PC-9 (cell line): ENCODE results near the gene STK38L. TPM values are rescaled to one million over a fixed set of nuclear protein-coding genes. Genes with fewer than 3 reads are reported as not detected.
A peak's percentile ranks its signal among the peaks of the same experiment; 100 is the strongest.

ENCODE experiments used
- BruUV-seq: library from RNA; stranded (reverse); fragments of 400-500 nt; replicated peaks from 2 replicates; lab custom pipeline; 2021; lab: Mats Ljungman, UMichigan
- CTCF ChIA-PET: fragments of 300-600 bp; sonication (Branson Sonifier 250); formaldehyde crosslinking; loops from one replicate; lab custom pipeline; 2022; ENCODE audit warnings: antibody characterized with exemption; lab: Charles Lee
- POLR2A ChIA-PET: fragments of 300-600 bp; sonication (Branson Sonifier 250); formaldehyde crosslinking; loops from one replicate; lab custom pipeline; 2022; ENCODE audit warnings: antibody characterized with exemption; ENCODE audit not compliant: unreplicated experiment; lab: Charles Lee
- DNase-seq, 2 experiments: peaks; one replicate each; pipeline versions ENCODE4 v3.0.0 to v3.0.0-alpha.2; 2015 to 2022; ENCODE audit warnings: mixed read lengths in 1 of 2
- H2AFZ ChIP-seq: fragments of 200-600 bp; sonication (generic); 2 replicates; pipeline ENCODE4 v1.8.1; 2017; ENCODE audit warnings: antibody characterized with exemption
- H3F3A ChIP-seq: fragments of 200-600 bp; sonication (generic); 2 replicates; pipeline ENCODE4 v1.8.1; 2017; ENCODE audit warnings: antibody characterized with exemption, mild to moderate bottlenecking, low read depth; ENCODE audit not compliant: insufficient read depth
- H3K27ac ChIP-seq: fragments of 200-600 bp; sonication (generic); 2 replicates; pipeline ENCODE4 v1.6.1; 2016; ENCODE audit warnings: mixed run types
- H3K27me3 ChIP-seq: fragments of 200-600 bp; sonication (generic); 2 replicates; pipeline ENCODE4 v1.6.1; 2016; ENCODE audit warnings: low read depth, mixed run types; ENCODE audit not compliant: insufficient read depth
- H3K36me3 ChIP-seq: fragments of 200-600 bp; sonication (generic); 2 replicates; pipeline ENCODE4 v1.6.1; 2016; ENCODE audit warnings: low read depth, mixed run types
- H3K4me1 ChIP-seq: fragments of 200-600 bp; sonication (generic); replicated peaks from 2 replicates; pipeline ENCODE4 v1.6.1; 2016; ENCODE audit warnings: mixed run types; ENCODE audit not compliant: insufficient read depth
- H3K4me2 ChIP-seq: fragments of 200-600 bp; sonication (generic); 2 replicates; pipeline ENCODE4 v1.6.1; 2017; ENCODE audit warnings: mixed run types
- H3K4me3 ChIP-seq: fragments of 200-600 bp; sonication (generic); 2 replicates; pipeline ENCODE4 v1.6.1; 2016; ENCODE audit warnings: mixed run types
- H3K79me2 ChIP-seq: fragments of 200-600 bp; sonication (generic); 2 replicates; pipeline ENCODE4 v1.6.1; 2017; ENCODE audit warnings: low read depth, mixed run types
- H3K9me2 ChIP-seq: fragments of 200-600 bp; sonication (generic); 2 replicates; pipeline ENCODE4 v1.8.1; 2017; ENCODE audit warnings: mild to moderate bottlenecking; ENCODE audit not compliant: insufficient read depth
- H3K9me3 ChIP-seq: fragments of 200-600 bp; sonication (generic); 2 replicates; pipeline ENCODE4 v1.8.1; 2016; ENCODE audit warnings: low read depth; ENCODE audit not compliant: insufficient read depth
- H4K20me1 ChIP-seq: fragments of 200-600 bp; sonication (generic); 2 replicates; pipeline ENCODE4 v1.8.1; 2017; ENCODE audit not compliant: insufficient read depth
- EZH2 ChIP-seq: fragments of 200-600 bp; sonication (generic); IDR thresholded peaks from 2 replicates; pipeline ENCODE4 v1.8.0; 2017; ENCODE audit warnings: antibody characterized with exemption, low read depth
- intact Hi-C: fragments of 100-400 bp; cut with micrococcal nuclease; formaldehyde crosslinking; loops from one replicate; pipeline ENCODE4 v1.10.0; 2022; ENCODE audit not compliant: unreplicated experiment
- total RNA-seq: library from RNA; stranded (reverse); gene quantifications from 2 replicates; pipeline ENCODE4 v1.2.3, GENCODE V29; 2021
- TF ChIP-seq, protein P1 (sequence below): fragments of 200-600 bp; sonication (generic); conservative IDR thresholded peaks from 2 replicates; pipeline ENCODE4 v1.6.1; 2017; ENCODE audit warnings: mixed run types, antibody characterized with exemption, mild to moderate bottlenecking, moderate library complexity

The STK38L gene
- total RNA-seq, 1 experiment from 2014 or later = 34.7 TPM

DNA sequence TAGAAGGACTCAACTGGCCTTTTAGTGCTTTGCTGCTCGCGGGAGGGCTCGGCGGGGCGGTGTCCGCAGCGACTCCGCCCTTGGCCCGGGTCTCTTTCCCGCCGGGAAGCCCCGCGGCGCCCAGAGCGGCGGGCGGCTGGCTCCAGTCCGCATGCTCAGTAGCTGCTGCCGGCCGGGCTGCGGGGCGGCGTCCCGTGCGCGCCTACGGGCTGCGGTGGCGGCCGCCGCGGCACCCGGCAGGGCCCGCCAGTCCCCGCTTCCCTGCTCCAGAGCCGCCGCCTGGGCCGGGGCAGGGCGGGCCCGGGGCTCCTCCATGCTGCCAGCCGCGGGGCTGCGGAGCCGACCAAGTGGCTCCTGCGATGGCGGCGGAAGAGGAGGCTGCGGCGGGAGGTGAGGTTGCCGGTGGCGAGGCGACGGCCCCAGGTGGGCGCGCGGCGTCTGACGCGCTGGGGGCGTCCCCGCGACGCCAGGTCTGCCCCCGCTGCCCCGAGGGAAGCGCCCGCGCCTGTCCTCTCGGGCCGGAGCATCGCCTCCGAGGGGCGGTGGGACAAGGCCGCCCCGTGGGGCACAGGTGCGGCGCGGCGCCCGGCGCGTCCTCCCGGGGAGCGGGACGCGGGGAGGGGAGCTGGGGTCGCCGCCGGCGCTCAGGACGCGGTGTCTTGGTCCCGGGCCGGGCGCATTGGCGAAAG is 88.8 kb downstream of the STK38L start, which contains the start of gene BMAL2:
Gene BMAL2 (plus strand): TSS at position 123 of the 689 bp plus-strand sequence. CDS start 237 bp downstream, at position 360.
- Histone ChIP-seq H4K20me1 (no peaks in the 10 kb centered on the region), H2AFZ (peak within 1 kb of the TSS; percentile 75), H3F3A (peaks cover 55% of the 10 kb centered on the region), H3K4me3 (peak within 1 kb of the TSS; percentile 80), H3K9me2 (no peaks in the 10 kb centered on the region), H3K27ac (peak within 1 kb of the TSS; percentile 93), H3K4me1 (peaks cover 68% of the 10 kb centered on the region), H3K9me3 (no peaks in the 10 kb centered on the region), H3K4me2 (peak within 1 kb of the TSS; percentile 89), H3K27me3 (no peaks in the 10 kb centered on the region), H3K79me2 (peaks cover 40% of the 10 kb centered on the region), H3K36me3 (no peaks in the 10 kb centered on the region)
- BruUV-seq = no TSS peak
- DNase-seq = peak in 1 of 2 experiments; percentile 79
- TF ChIP-seq, protein P1, sequence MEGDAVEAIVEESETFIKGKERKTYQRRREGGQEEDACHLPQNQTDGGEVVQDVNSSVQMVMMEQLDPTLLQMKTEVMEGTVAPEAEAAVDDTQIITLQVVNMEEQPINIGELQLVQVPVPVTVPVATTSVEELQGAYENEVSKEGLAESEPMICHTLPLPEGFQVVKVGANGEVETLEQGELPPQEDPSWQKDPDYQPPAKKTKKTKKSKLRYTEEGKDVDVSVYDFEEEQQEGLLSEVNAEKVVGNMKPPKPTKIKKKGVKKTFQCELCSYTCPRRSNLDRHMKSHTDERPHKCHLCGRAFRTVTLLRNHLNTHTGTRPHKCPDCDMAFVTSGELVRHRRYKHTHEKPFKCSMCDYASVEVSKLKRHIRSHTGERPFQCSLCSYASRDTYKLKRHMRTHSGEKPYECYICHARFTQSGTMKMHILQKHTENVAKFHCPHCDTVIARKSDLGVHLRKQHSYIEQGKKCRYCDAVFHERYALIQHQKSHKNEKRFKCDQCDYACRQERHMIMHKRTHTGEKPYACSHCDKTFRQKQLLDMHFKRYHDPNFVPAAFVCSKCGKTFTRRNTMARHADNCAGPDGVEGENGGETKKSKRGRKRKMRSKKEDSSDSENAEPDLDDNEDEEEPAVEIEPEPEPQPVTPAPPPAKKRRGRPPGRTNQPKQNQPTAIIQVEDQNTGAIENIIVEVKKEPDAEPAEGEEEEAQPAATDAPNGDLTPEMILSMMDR = no peak
- TF ChIP-seq EZH2 = no peak
- CTCF ChIA-PET = interaction anchor here (1.0 kb wide), 1 partner anchor 26 kb away, joined by 3 read pairs; no protein-coding TSS in a partner anchor
- intact Hi-C loops = loop anchor here (5.0 to 10.0 kb wide), 3 partner anchors 156 to 1218 kb away; partner anchors contain the start of gene PPFIBP1
- POLR2A ChIA-PET = interaction anchor here (0.6 to 1.0 kb wide), 4 partner anchors 11 to 49 kb away, joined by 3 to 13 read pairs (median 3); no protein-coding TSS in a partner anchor

DNA sequence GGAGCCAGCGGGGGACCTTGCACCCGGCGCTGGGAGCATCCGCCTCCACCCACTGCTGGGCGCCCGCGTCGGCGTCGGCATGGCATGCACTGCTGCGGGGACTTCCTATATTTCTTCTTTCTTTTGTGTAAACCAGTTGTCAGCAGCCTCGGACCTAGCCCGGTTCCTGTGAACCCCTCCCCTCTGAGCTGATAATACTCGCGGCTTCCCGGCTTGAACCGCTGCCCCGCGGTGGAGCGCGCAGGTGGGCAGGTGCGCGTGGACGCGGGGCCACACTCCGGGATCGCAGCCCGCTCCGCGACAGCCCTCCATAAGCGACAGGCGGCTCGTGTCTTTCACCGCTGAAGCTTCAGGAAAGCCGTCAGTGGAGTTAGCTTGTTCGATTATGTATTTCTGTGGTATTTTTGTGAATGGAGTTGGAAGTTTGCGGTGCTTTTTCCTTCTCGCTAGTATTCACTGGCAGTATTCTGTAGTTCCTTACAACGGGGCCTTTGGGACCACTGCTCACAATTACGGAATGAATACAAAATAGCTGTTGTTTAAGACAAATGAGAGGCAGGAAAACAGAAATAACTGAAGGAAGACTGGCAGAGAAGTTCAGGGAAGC is 89.4 kb downstream of the STK38L start:
- Histone ChIP-seq H3K4me2 (peak overlapping the region; percentile 89), H3K9me3 (no peaks in the 10 kb centered on the region), H3K36me3 (no peaks in the 10 kb centered on the region), H3K4me3 (peak overlapping the region; percentile 80), H4K20me1 (no peaks in the 10 kb centered on the region), H3K9me2 (no peaks in the 10 kb centered on the region), H3F3A (peaks cover 55% of the 10 kb centered on the region), H3K79me2 (peaks cover 46% of the 10 kb centered on the region), H3K27me3 (no peaks in the 10 kb centered on the region), H2AFZ (peak overlapping the region; percentile 75), H3K4me1 (peaks cover 72% of the 10 kb centered on the region), H3K27ac (peak overlapping the region; percentile 91)
- peak in 1 of 2 experiments; percentile 48 for DNase-seq
- POLR2A ChIA-PET = interaction anchor here (0.6 to 0.9 kb wide), 3 partner anchors 10 to 1082 kb away, joined by 3 to 9 read pairs (median 4); no protein-coding TSS in a partner anchor
- CTCF ChIA-PET = interaction anchor here (0.6 to 1.0 kb wide), 2 partner anchors 27 to 191 kb away, joined by 3 read pairs; no protein-coding TSS in a partner anchor
- TF ChIP-seq, protein P1 = no peak
- TF ChIP-seq EZH2 = no peak
- intact Hi-C loops = loop anchor here (5.0 to 10.0 kb wide), 3 partner anchors 156 to 1219 kb away; partner anchors contain the start of gene PPFIBP1
- BruUV-seq = TSS peak; percentile 59
